Ishikawa (cell line): ENCODE data around the gene TSPY8.
"Not testable (repeated sequence)": the region's sequence is repeated elsewhere in the genome, so short reads cannot be mapped to it uniquely, and the experiment has no call there.

ENCODE experiments used
- CEBPB ChIP-seq: IDR thresholded peaks from 2 replicates; pipeline ENCODE4 v1.6.1; 2012
- CREB1 ChIP-seq: IDR thresholded peaks from 2 replicates; pipeline ENCODE4 v1.6.1; 2012; ENCODE audit warnings: low read depth
- EP300 ChIP-seq: IDR thresholded peaks from 2 replicates; pipeline ENCODE4 v1.6.1; 2012; ENCODE audit warnings: borderline replicate concordance
- FOXM1 ChIP-seq: IDR thresholded peaks from 2 replicates; pipeline ENCODE4 v1.6.1; 2012; ENCODE audit warnings: low read depth, borderline replicate concordance
- MAX ChIP-seq: IDR thresholded peaks from 2 replicates; pipeline ENCODE4 v1.6.1; 2012
- RAD21 ChIP-seq: IDR thresholded peaks from 2 replicates; pipeline ENCODE4 v1.6.1; 2012; ENCODE audit warnings: low read depth
- TCF12 ChIP-seq: IDR thresholded peaks from 2 replicates; pipeline ENCODE4 v1.6.1; 2012; ENCODE audit warnings: low read depth
- TEAD4 ChIP-seq: IDR thresholded peaks from 2 replicates; pipeline ENCODE4 v1.6.1; 2012
- YY1 ChIP-seq: IDR thresholded peaks from 2 replicates; pipeline ENCODE4 v1.6.1; 2012; ENCODE audit warnings: low read depth
- TF ChIP-seq, protein P1 (sequence below): IDR thresholded peaks from 2 replicates; pipeline ENCODE4 v1.6.1; 2012; ENCODE audit warnings: low read depth, mild to moderate bottlenecking

- TF ChIP-seq TEAD4, FOXM1, CEBPB, CREB1, EP300, TCF12, RAD21, MAX, YY1: not testable (repeated sequence)
- TF ChIP-seq, protein P1, sequence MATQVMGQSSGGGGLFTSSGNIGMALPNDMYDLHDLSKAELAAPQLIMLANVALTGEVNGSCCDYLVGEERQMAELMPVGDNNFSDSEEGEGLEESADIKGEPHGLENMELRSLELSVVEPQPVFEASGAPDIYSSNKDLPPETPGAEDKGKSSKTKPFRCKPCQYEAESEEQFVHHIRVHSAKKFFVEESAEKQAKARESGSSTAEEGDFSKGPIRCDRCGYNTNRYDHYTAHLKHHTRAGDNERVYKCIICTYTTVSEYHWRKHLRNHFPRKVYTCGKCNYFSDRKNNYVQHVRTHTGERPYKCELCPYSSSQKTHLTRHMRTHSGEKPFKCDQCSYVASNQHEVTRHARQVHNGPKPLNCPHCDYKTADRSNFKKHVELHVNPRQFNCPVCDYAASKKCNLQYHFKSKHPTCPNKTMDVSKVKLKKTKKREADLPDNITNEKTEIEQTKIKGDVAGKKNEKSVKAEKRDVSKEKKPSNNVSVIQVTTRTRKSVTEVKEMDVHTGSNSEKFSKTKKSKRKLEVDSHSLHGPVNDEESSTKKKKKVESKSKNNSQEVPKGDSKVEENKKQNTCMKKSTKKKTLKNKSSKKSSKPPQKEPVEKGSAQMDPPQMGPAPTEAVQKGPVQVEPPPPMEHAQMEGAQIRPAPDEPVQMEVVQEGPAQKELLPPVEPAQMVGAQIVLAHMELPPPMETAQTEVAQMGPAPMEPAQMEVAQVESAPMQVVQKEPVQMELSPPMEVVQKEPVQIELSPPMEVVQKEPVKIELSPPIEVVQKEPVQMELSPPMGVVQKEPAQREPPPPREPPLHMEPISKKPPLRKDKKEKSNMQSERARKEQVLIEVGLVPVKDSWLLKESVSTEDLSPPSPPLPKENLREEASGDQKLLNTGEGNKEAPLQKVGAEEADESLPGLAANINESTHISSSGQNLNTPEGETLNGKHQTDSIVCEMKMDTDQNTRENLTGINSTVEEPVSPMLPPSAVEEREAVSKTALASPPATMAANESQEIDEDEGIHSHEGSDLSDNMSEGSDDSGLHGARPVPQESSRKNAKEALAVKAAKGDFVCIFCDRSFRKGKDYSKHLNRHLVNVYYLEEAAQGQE, result not testable (repeated sequence)
These were observed at the start of gene TSPY8 for GRCh38 chrY:9357497-9357896.
